ENCODE results near the gene KLRG1. TPM values are rescaled to one million over a fixed set of nuclear protein-coding genes. Genes with fewer than 3 reads are reported as not detected.

The KLRG1 gene
- total and polyA plus RNA-seq, 2 of the 4 experiments (the other 2 are of a cell fraction), result 0.36 to 0.54 TPM

DNA sequence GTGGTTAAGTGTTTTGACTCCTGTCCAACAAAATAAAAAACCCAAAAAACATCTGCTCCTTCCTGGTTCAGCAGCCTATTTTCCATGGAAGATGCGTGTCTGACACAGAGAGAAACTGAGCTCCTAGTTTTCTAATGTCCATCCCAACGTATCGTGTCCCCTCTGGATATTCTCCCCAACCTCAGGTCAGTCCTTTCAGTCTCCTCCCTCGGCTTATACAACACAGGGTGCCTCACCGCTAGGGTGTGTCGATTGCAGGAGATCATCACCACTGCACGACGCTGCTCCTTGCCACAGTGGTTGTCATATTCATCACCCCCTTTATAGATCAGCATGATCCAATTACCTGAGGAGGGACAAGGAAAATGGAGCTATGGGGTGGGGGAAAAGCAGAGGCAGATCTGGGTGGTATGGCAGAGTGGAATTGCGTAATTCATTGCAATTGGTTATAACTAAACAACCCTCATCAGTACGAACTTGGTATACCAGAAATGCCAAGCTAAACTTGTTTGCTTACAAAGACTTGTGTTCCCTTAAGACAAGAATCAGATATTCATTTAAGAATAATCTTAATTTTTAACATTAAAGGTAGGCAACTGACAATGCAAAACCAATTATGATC lies 45.7 kb upstream of the KLRG1 start:
- WGBS, 2 experiments (ENCODE audit: extremely low coverage in 2 of 2, insufficient read length in 1 of 2), result no CpG with 5 or more reads among the region's 10 CpGs
- ChIA-PET CTCF (no interaction called here), POLR2A (ENCODE audit: unreplicated experiment) (no interaction called here)
- Histone ChIP-seq H2AFZ (replicated peaks; ENCODE audit: low read length, poor library complexity) (no peak overlapping the region), H2BK20ac (ENCODE audit: low read depth, low read length) (no peak overlapping the region), H4K8ac (ENCODE audit: low read depth in 2 of 2, low read length in 2 of 2) (no peak overlapping the region), H2BK120ac (ENCODE audit: low read depth, low read length) (no peak overlapping the region), H3K4me3 (ENCODE audit: insufficient read depth, low read depth, low read length) (no peak overlapping the region), H3K4ac (ENCODE audit: low read depth, low read length) (no peak overlapping the region), H2AK9ac (replicated peaks; ENCODE audit: low read depth, low read length, poor library complexity) (no peak overlapping the region), H3K9me3 (ENCODE audit: control insufficient read depth, insufficient read depth, low read length) (no peaks in the 10 kb centered on the region), H4K5ac (ENCODE audit: low read depth, low read length) (no peak overlapping the region), H3K79me1 (ENCODE audit: low read depth in 1 of 2, low read length in 2 of 2) (peaks cover 9 to 22% of the 10 kb centered on the region in 2 experiments), H3K18ac (ENCODE audit: low read depth, low read length) (no peak overlapping the region), H2BK5ac (ENCODE audit: low read depth, low read length, poor library complexity, severe bottlenecking) (no peak overlapping the region), H3K4me2 (ENCODE audit: low read depth, low read length) (no peak overlapping the region), H3K27me3 (ENCODE audit: control insufficient read depth, insufficient read depth, low read length) (no peaks in the 10 kb centered on the region), H2BK15ac (ENCODE audit: low read depth, low read length) (no peak overlapping the region), H3K9ac (ENCODE audit: low read depth, low read length) (no peak overlapping the region), H4K20me1 (ENCODE audit: insufficient read depth, low read length) (peaks cover 11% of the 10 kb centered on the region; the same call in 1 of the 2 replicates), H3K27ac (ENCODE audit: insufficient read depth, low read length) (no peak overlapping the region), H4K91ac (ENCODE audit: insufficient read depth, low read depth, low read length) (no peak overlapping the region), H3K23ac (ENCODE audit: low read depth, low read length) (no peak overlapping the region), H3K56ac (ENCODE audit: extremely low read depth, insufficient read depth, low read length) (no peak overlapping the region), H3K14ac (replicated peaks; ENCODE audit: low read depth, low read length) (no peak overlapping the region), H3K4me1 (ENCODE audit: control insufficient read depth, insufficient read depth, low read length) (no peaks in the 10 kb centered on the region), H3K9me1 (ENCODE audit: insufficient read depth, low read length) (no peaks in the 10 kb centered on the region; the same call in 1 of the 2 replicates), H3K36me3 (ENCODE audit: control insufficient read depth, insufficient read depth, low read length) (peaks cover 25% of the 10 kb centered on the region), H2AK5ac (ENCODE audit: low read depth, low read length) (no peak overlapping the region)
- intact Hi-C loops (cut with micrococcal nuclease) (no loop called here), in situ Hi-C loops (cut with MboI; ENCODE audit: low sequenced_read_pairs) (no loop called here), dilution Hi-C loops (cut with HindIII; ENCODE audit: low sequenced_read_pairs, unreplicated experiment) (no loop called here)
- no TSS peak for BruUV-seq (replicated peaks)
- ATAC-seq (ENCODE audit: low read depth) (no peak), DNase-seq (no peak)
- TF ChIP-seq USF2 (IDR thresholded peaks at IDR 0.05; ENCODE audit: low read depth, low read length) (no peak), CHD1 (IDR thresholded peaks at IDR 0.05; ENCODE audit: low read depth, low read length) (no peak), CEBPB (IDR thresholded peaks at IDR 0.05; ENCODE audit: low read depth, low read length) (peak; percentile 84), MAZ (IDR thresholded peaks at IDR 0.05; ENCODE audit: borderline replicate concordance, low read depth, low read length) (no peak)

Measured in IMR-90 (cell line).